IMR-90 (cell line): Measurements from ENCODE around the gene ACTMAP. TPM values are rescaled to one million over a fixed set of nuclear protein-coding genes. Genes with fewer than 3 reads are reported as not detected.

Experiments
- ATAC-seq: fragments of 200-7000 bp; cut with Tn5 transposase; 2 replicates; pipeline ENCODE4 v1.9.1; 2020; ENCODE audit warnings: low read depth, mild to moderate bottlenecking, moderate library complexity
- BruUV-seq: library from RNA; stranded (reverse); fragments of 400-500 nt; replicated peaks from 2 replicates; lab custom pipeline; 2021; lab: Mats Ljungman, UMichigan
- CTCF ChIA-PET: fragments of 300-600 bp; formaldehyde crosslinking; extraction: SDS; loops from one replicate; lab custom pipeline; 2021; ENCODE audit warnings: antibody characterized with exemption; lab: Yijun Ruan, JAX
- POLR2A ChIA-PET: fragments of 300-600 bp; sonication (Branson Sonifier 250); formaldehyde crosslinking; loops from one replicate; lab custom pipeline; 2022; ENCODE audit warnings: antibody characterized with exemption; ENCODE audit not compliant: unreplicated experiment; lab: Charles Lee
- DNase-seq: peaks from one replicate; pipeline ENCODE4 v3.0.0; 2013
- H2AFZ ChIP-seq: replicated peaks from 2 replicates; pipeline ENCODE3; 2013; ENCODE audit warnings: low read length, mild to moderate bottlenecking; ENCODE audit not compliant: poor library complexity
- H2AK5ac ChIP-seq: 2 replicates; pipeline ENCODE4 v1.6.1; 2013; ENCODE audit warnings: low read depth, low read length, inconsistent platforms
- H2AK9ac ChIP-seq: replicated peaks from 2 replicates; pipeline ENCODE3; 2013; ENCODE audit warnings: mild to moderate bottlenecking, low read depth, low read length, moderate library complexity; ENCODE audit not compliant: poor library complexity
- H2BK120ac ChIP-seq: 2 replicates; pipeline ENCODE4 v1.6.1; 2013; ENCODE audit warnings: low read depth, low read length, inconsistent platforms
- H2BK15ac ChIP-seq: 3 replicates; pipeline ENCODE4 v1.6.1; 2013; ENCODE audit warnings: low read depth, low read length, inconsistent platforms
- H2BK20ac ChIP-seq: 2 replicates; pipeline ENCODE4 v1.6.1; 2013; ENCODE audit warnings: low read depth, mild to moderate bottlenecking, inconsistent platforms, low read length, moderate library complexity
- H2BK5ac ChIP-seq: 2 replicates; pipeline ENCODE4 v1.6.1; 2013; ENCODE audit warnings: mild to moderate bottlenecking, low read depth, low read length, inconsistent platforms; ENCODE audit not compliant: poor library complexity, severe bottlenecking
- H3K14ac ChIP-seq: replicated peaks from 2 replicates; pipeline ENCODE4 v1.6.1; 2013; ENCODE audit warnings: low read depth, low read length, inconsistent platforms
- H3K18ac ChIP-seq: 2 replicates; pipeline ENCODE4 v1.6.1; 2013; ENCODE audit warnings: low read depth, low read length, control low read depth
- H3K23ac ChIP-seq: 2 replicates; pipeline ENCODE4 v1.6.1; 2013; ENCODE audit warnings: low read depth, low read length, inconsistent platforms
- H3K27ac ChIP-seq: 2 replicates; pipeline ENCODE4 v1.5.1; 2013; ENCODE audit warnings: mild to moderate bottlenecking, control low read depth, low read length; ENCODE audit not compliant: insufficient read depth
- H3K27me3 ChIP-seq: 2 replicates; pipeline ENCODE4 v1.6.1; 2013; ENCODE audit warnings: low read length; ENCODE audit not compliant: control insufficient read depth, insufficient read depth
- H3K36me3 ChIP-seq: 2 replicates; pipeline ENCODE4 v1.6.1; 2013; ENCODE audit warnings: low read length, mixed read lengths; ENCODE audit not compliant: control insufficient read depth, insufficient read depth
- H3K4ac ChIP-seq: 2 replicates; pipeline ENCODE4 v1.6.1; 2013; ENCODE audit warnings: low read depth, low read length, inconsistent platforms
- H3K4me1 ChIP-seq: 2 replicates; pipeline ENCODE4 v1.6.1; 2013; ENCODE audit warnings: low read length, mixed read lengths; ENCODE audit not compliant: control insufficient read depth, insufficient read depth
- H3K4me2 ChIP-seq: 2 replicates; pipeline ENCODE4 v1.6.1; 2013; ENCODE audit warnings: low read depth, mild to moderate bottlenecking, control low read depth, low read length, moderate library complexity
- H3K4me3 ChIP-seq: 2 replicates; pipeline ENCODE4 v1.5.1; 2013; ENCODE audit warnings: low read depth, mild to moderate bottlenecking, control low read depth, low read length, moderate library complexity; ENCODE audit not compliant: insufficient read depth
- H3K56ac ChIP-seq: 2 replicates; pipeline ENCODE4 v1.6.1; 2013; ENCODE audit warnings: low read length, inconsistent platforms; ENCODE audit not compliant: insufficient read depth; ENCODE audit errors: extremely low read depth
- H3K79me1 ChIP-seq, 2 experiments: 2 replicates each; pipeline ENCODE4 v1.6.1; 2013; ENCODE audit warnings: low read length in 2 of 2, inconsistent platforms in 1 of 2, low read depth in 1 of 2
- H3K9ac ChIP-seq: 2 replicates; pipeline ENCODE4 v1.6.1; 2013; ENCODE audit warnings: low read depth, low read length, control low read depth
- H3K9me1 ChIP-seq: 2 replicates; pipeline ENCODE4 v1.6.1; 2013; ENCODE audit warnings: low read length, inconsistent platforms; ENCODE audit not compliant: insufficient read depth
- H3K9me3 ChIP-seq: 2 replicates; pipeline ENCODE4 v1.6.1; 2013; ENCODE audit warnings: low read length; ENCODE audit not compliant: control insufficient read depth, insufficient read depth
- H4K20me1 ChIP-seq: 2 replicates; pipeline ENCODE4 v1.6.1; 2013; ENCODE audit warnings: low read length, inconsistent platforms; ENCODE audit not compliant: insufficient read depth
- H4K5ac ChIP-seq: 2 replicates; pipeline ENCODE4 v1.6.1; 2013; ENCODE audit warnings: mild to moderate bottlenecking, low read depth, low read length, control low read depth
- H4K8ac ChIP-seq, 2 experiments: 2 replicates each; pipeline ENCODE4 v1.6.1; 2013; ENCODE audit warnings: low read depth in 2 of 2, low read length in 2 of 2, control low read depth in 1 of 2, inconsistent platforms in 1 of 2
- H4K91ac ChIP-seq: 2 replicates; pipeline ENCODE4 v1.6.1; 2013; ENCODE audit warnings: low read depth, low read length, inconsistent platforms; ENCODE audit not compliant: insufficient read depth
- CEBPB ChIP-seq: IDR thresholded peaks from 2 replicates; pipeline ENCODE4 v1.6.1; 2012; ENCODE audit warnings: low read depth, low read length, improper control_type of control experiment
- RAD21 ChIP-seq: IDR thresholded peaks from 2 replicates; pipeline ENCODE4 v1.6.1; 2012; ENCODE audit warnings: low read length, improper control_type of control experiment
- WGBS, 2 experiments: methylation state at CpG; one replicate each; pipeline versions ENCODE4 v1.1.5 to v1.1.7; 2013; ENCODE audit warnings: missing lambda C conversion rate in 2 of 2; ENCODE audit not compliant: insufficient read length in 1 of 2; ENCODE audit errors: extremely low coverage in 2 of 2; 5-methylcytosine and 5-hydroxymethylcytosine counted together
- dilution Hi-C: fragments of 300-500 bp; cut with HindIII; formaldehyde crosslinking; loops from one replicate; pipeline ENCODE4 v1.14.3; 2018; ENCODE audit warnings: low sequenced_read_pairs; ENCODE audit not compliant: unreplicated experiment
- in situ Hi-C: fragments of 300-500 bp; cut with MboI; formaldehyde crosslinking; loops from 3 replicates; pipeline ENCODE4 v1.14.3; 2019; ENCODE audit warnings: low sequenced_read_pairs, inconsistent platforms, mixed read lengths
- intact Hi-C: fragments of 100-400 bp; cut with micrococcal nuclease; formaldehyde crosslinking; loops from 2 replicates; pipeline ENCODE4 v1.10.0; 2022
- polyA plus RNA-seq, 3 experiments: library from polyadenylated mRNA; depleted of rRNA; stranded (reverse); fragments of >200 nt; gene quantifications; 2 replicates each; pipeline ENCODE4 v1.2.3, GENCODE V29; 2012; ENCODE audit warnings: low replicate concordance in 1 of 3
- total RNA-seq: library from RNA; depleted of rRNA; stranded (reverse); fragments of >200 nt; gene quantifications from 2 replicates; pipeline ENCODE4 v1.2.3, GENCODE V29; 2012

Gene ACTMAP
- total and polyA plus RNA-seq, 2 of the 4 experiments (the other 2 are of a cell fraction), result 0.54 to 5.4 TPM

- Histone ChIP-seq H2AK5ac (no peak overlapping the region), H2BK120ac (no peak overlapping the region), H4K8ac (no peak overlapping the region), H2BK20ac (no peak overlapping the region), H2AFZ (no peak overlapping the region), H3K9me1 (peaks cover 7% of the 10 kb centered on the region; the same call in 1 of the 2 replicates), H4K20me1 (no peaks in the 10 kb centered on the region), H2AK9ac (peak overlapping the region; percentile 55), H3K4ac (no peak overlapping the region), H4K5ac (no peak overlapping the region), H3K18ac (no peak overlapping the region), H4K91ac (no peak overlapping the region), H3K27me3 (no peaks in the 10 kb centered on the region), H3K14ac (no peak overlapping the region), H3K4me2 (no peak overlapping the region), H3K79me1 (peaks cover 0 to 4% of the 10 kb centered on the region in 2 experiments; a peak in 1 of 4 replicates), H3K4me3 (no peak overlapping the region), H3K56ac (no peak overlapping the region), H3K23ac (no peak overlapping the region), H3K9me3 (no peaks in the 10 kb centered on the region), H2BK5ac (no peak overlapping the region), H3K9ac (no peak overlapping the region), H2BK15ac (no peak overlapping the region), H3K4me1 (peaks cover 10% of the 10 kb centered on the region), H3K27ac (no peak overlapping the region), H3K36me3 (peaks cover 10% of the 10 kb centered on the region)
- no TSS peak for BruUV-seq
- WGBS, 2 experiments, result 92% methylated on average over 5 of the region's 12 CpGs; no CpG with 5 or more reads in 1 of the 2 experiments
- in situ Hi-C loops, result no loop called here
- no peak for ATAC-seq
- DNase-seq, result no peak
- intact Hi-C loops, result no loop called here
- POLR2A ChIA-PET, result no interaction called here
- dilution Hi-C loops, result no loop called here
- CTCF ChIA-PET, result interaction anchor here (1.3 kb wide), 1 partner anchor 64 kb away, joined by 3 read pairs; no protein-coding TSS in a partner anchor
- TF ChIP-seq RAD21, result no peak
- TF ChIP-seq CEBPB, result no peak
Observed at GRCh38 chr19:40742886-40743285, 7.4 kb downstream of the ACTMAP start.
